ENCODE measurements around the gene CFAP298.
"Not testable (repeated sequence)": the region's sequence is repeated elsewhere in the genome, so short reads cannot be mapped to it uniquely, and the experiment has no call there.

CFAP298 gene

GRCh38 chr21:32566741-32567389 lies 45.3 kb downstream of the CFAP298 start:
- DNase-seq (ENCODE audit: low read depth, low spot score) = no peak

GRCh38 chr21:32565856-32566465 lies 46.2 kb downstream of the CFAP298 start:
- DNase-seq (ENCODE audit: low read depth, low spot score) = no peak

GRCh38 chr21:32562915-32563314 lies 49.3 kb downstream of the CFAP298 start:
- DNase-seq (ENCODE audit: low read depth, low spot score) = no peak

GRCh38 chr21:32562426-32562825 lies 49.8 kb downstream of the CFAP298 start:
- DNase-seq (ENCODE audit: low read depth, low spot score) = peak; percentile 42

DNA sequence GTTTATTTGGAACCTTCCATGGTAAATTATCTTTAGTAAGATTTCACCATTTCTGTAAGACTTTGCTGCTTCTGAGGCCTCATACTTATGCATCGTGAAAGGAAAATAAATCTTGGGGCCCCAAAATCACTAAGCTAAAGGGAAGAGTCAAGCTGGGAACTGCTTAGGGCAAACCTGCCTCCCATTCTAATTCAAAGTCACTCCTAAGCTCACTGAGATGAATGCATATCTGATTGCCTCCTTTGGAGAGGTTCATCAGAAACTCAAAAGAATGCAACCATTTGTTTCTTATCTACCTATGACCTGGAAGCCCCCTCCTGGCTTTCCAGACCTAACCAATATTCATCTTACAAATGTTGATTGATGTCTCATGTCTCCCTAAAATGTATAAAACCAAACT lies 50.7 kb downstream of the CFAP298 start:
- DNase-seq (ENCODE audit: low read depth, low spot score) = not testable (repeated sequence)

DNA sequence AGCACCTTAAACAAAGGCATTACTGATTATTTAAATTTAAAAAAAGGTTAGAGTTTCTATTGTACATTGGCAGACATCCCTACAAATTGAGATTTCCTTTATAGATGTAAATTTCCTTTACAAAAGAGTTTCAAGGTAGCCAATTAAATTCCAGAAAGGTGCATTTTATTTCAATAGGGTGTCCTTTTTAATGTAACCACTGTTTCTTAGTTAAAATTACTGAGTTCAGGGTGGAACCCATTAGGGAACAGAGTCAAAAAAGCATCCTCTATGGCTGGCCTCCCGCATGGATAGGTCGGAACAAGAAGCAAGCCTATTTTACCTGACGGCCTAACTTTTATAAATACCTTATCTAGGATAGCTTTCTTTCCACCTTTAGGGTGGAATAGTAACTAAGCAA lies 51.3 kb downstream of the CFAP298 start:
- DNase-seq (ENCODE audit: low read depth, low spot score) = no peak

DNA sequence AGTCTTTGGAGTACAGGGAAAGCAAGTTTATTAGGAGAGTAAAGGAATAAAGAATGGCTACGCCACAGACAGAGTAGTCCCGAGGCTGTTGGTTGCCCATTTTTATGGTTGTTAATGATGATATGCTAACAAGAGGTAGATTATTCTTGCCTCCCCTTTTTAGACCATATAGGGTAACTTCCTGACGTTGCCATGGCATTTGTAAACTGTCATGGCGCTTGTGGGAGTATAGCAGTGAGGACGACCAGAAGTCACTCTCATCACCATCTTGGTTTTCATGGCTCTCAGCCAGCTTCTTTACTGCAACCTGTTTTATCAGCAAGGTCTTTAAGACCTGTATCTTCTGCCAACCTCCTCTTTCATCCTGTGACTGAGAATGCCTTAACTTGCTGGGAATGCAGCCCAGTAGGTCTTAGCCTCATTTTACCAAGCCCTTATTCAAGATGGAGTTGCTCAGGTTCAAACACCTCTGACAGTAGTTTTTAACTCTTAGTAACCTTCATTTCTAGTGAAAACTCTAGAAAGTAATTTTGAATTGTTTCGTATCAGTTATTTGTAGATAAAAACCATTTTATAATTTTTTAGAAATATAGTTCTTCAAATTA lies 53.1 kb downstream of the CFAP298 start:
- DNase-seq (ENCODE audit: low read depth, low spot score) = no peak

DNA sequence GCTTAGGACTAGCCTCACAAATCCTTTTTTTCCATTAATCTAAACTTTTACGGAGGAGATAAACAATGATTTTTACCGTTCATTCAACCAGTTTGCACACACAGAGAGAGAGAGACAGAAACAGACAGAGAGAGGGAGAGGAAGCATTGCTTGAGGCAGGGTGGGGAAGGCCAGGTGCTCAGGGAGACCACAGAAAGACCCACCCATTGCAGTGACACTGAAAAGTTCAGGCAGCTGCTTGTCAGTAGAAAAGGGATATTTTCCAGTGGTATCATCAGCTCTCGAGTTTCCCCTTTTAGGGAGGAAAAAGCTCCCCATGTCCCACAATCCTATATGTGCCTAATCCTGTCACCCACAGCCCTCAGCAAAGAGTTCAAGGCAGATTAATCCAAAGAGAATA lies 54.1 kb downstream of the CFAP298 start:
- no peak for DNase-seq (ENCODE audit: low read depth, low spot score)

- no peak for DNase-seq (ENCODE audit: low read depth, low spot score)
These were observed 57.1 kb downstream of the CFAP298 start for GRCh38 chr21:32554832-32555638.

DNA sequence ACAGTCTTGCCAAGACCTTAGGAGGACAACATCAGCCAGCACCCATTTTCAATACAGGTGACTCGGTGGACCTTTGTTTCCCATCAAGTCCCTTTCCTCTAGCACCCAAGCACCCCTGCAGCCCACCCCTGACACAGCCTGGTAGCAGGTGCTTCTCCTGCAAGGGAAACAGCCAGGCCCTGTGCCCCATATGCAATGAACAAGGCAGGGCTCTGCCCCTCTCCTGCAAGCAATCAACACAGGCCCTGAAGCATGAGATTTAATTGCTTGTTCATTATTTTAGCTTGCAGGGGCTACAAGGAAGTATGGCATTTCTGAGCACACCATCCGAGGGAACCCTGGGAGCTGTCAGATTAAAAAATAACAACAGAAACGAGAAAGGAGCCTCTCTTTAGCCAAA lies 62.3 kb downstream of the CFAP298 start:
- DNase-seq (ENCODE audit: low read depth, low spot score) = no peak

DNA sequence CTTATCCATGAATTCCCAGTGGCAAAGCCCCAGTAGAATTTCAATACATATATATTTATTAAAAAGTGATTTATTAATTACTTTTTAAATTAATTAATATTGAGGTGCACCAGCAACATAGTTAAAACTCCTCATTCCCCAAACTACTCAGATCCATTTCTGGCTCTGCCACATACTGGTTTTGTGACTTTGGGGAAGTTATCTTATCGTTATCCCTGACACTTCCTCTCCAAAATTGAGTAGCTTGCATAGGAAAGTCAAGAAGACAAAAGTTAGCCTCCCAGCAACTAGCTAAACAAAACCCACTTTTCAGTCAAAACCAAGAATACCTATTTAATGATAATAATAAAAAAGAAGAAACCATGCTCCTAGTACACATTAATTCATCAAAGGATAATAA lies 62.7 kb downstream of the CFAP298 start:
- DNase-seq (ENCODE audit: low read depth, low spot score) = no peak
